Neural progenitor cell (in vitro differentiated cells): Measurements from ENCODE around the gene GLIS1. TPM values are rescaled to one million over a fixed set of nuclear protein-coding genes. Genes with fewer than 3 reads are reported as not detected.

ENCODE experiments used
- DNase-seq: peaks from one replicate; pipeline ENCODE4 v3.0.0-alpha.2; 2016; ENCODE audit warnings: low spot score
- H2AFZ ChIP-seq: fragments of 200-600 bp; sonication (generic); replicated peaks from 2 replicates; pipeline ENCODE4 v1.6.1; 2016; ENCODE audit warnings: antibody characterized with exemption
- H3F3A ChIP-seq: fragments of 200-600 bp; sonication (generic); 2 replicates; pipeline ENCODE4 v1.6.1; 2016; ENCODE audit warnings: antibody characterized with exemption, low read depth
- H3K27ac ChIP-seq: fragments of 200-600 bp; sonication (generic); 2 replicates; pipeline ENCODE4 v1.5.1; 2016; ENCODE audit warnings: mild to moderate bottlenecking
- H3K27me3 ChIP-seq: fragments of 200-600 bp; sonication (generic); 2 replicates; pipeline ENCODE4 v1.6.1; 2016; ENCODE audit warnings: mild to moderate bottlenecking, moderate library complexity
- H3K36me3 ChIP-seq: fragments of 200-600 bp; sonication (generic); 2 replicates; pipeline ENCODE4 v1.5.1; 2016
- H3K4me1 ChIP-seq: fragments of 200-600 bp; sonication (generic); 2 replicates; pipeline ENCODE4 v1.6.1; 2016; ENCODE audit warnings: mixed run types
- H3K4me2 ChIP-seq: fragments of 200-600 bp; sonication (generic); 2 replicates; pipeline ENCODE4 v1.6.1; 2016
- H3K4me3 ChIP-seq: fragments of 200-600 bp; sonication (generic); 2 replicates; pipeline ENCODE4 v1.5.1; 2016
- H3K79me2 ChIP-seq: fragments of 200-600 bp; sonication (generic); 2 replicates; pipeline ENCODE4 v1.6.1; 2016; ENCODE audit warnings: low read depth
- H3K9ac ChIP-seq: fragments of 200-600 bp; sonication (generic); 2 replicates; pipeline ENCODE4 v1.6.1; 2016
- H3K9me3 ChIP-seq: fragments of 200-600 bp; sonication (generic); 2 replicates; pipeline ENCODE4 v1.5.1; 2016; ENCODE audit warnings: low read depth
- H4K20me1 ChIP-seq: fragments of 200-600 bp; sonication (generic); 2 replicates; pipeline ENCODE4 v1.6.1; 2016; ENCODE audit warnings: low read depth
- H3K27ac Mint-ChIP-seq: 3 replicates; pipeline ENCODE4 v1.8.0; 2021; ENCODE audit warnings: mixed read lengths
- H3K27me3 Mint-ChIP-seq: 2 replicates; pipeline ENCODE4 v1.8.0; 2022; ENCODE audit warnings: low read depth, mild to moderate bottlenecking, inconsistent platforms, moderate library complexity, mixed read lengths; ENCODE audit not compliant: insufficient read depth
- H3K36me3 Mint-ChIP-seq: 3 replicates; pipeline ENCODE4 v1.8.0; 2021; ENCODE audit warnings: mixed read lengths
- H3K4me1 Mint-ChIP-seq: 3 replicates; pipeline ENCODE4 v1.8.0; 2021; ENCODE audit warnings: mixed read lengths
- H3K4me3 Mint-ChIP-seq: 3 replicates; pipeline ENCODE4 v1.8.0; 2021; ENCODE audit warnings: mild to moderate bottlenecking, moderate library complexity, mixed read lengths
- H3K9me3 Mint-ChIP-seq: 3 replicates; pipeline ENCODE4 v1.8.0; 2020; ENCODE audit warnings: mixed read lengths
- CTCF ChIP-seq: fragments of 200-600 bp; sonication (generic); IDR thresholded peaks from 2 replicates; pipeline ENCODE4 v1.5.1; 2017; ENCODE audit warnings: antibody characterized with exemption, mild to moderate bottlenecking
- EZH2 ChIP-seq: fragments of 200-600 bp; sonication (generic); IDR thresholded peaks from 2 replicates; pipeline ENCODE4 v1.6.1; 2017; ENCODE audit warnings: antibody characterized with exemption, mild to moderate bottlenecking, moderate library complexity
- EZH2phosphoT487 ChIP-seq: fragments of 200-600 bp; sonication (generic); IDR thresholded peaks from 2 replicates; pipeline ENCODE4 v1.6.1; 2017; ENCODE audit warnings: antibody characterized with exemption
- total RNA-seq: library from RNA; depleted of rRNA; stranded (reverse); fragments of >200 nt; gene quantifications from 2 replicates; pipeline ENCODE4 v1.2.3, GENCODE V29; 2015; ENCODE audit warnings: low replicate concordance

GLIS1 gene
- total RNA-seq, 1 donor from 2014 or later, result not detected

GRCh38 chr1:53483170-53483569 is 255.8 kb downstream of the GLIS1 start:
- peaks cover under 1% of the 10 kb centered on the region for H3K9me3 Mint-ChIP-seq
- no peak overlapping the region for H3K27ac ChIP-seq
- H3K4me3 Mint-ChIP-seq, result no peak overlapping the region
- no peak overlapping the region for H3K4me3 ChIP-seq
- H3K4me1 ChIP-seq, result no peaks in the 10 kb centered on the region
- H2AFZ ChIP-seq, result no peak overlapping the region
- H3K27me3 Mint-ChIP-seq, result peaks cover 10% of the 10 kb centered on the region
- H3K36me3 ChIP-seq, result no peaks in the 10 kb centered on the region
- no peaks in the 10 kb centered on the region for H3K36me3 Mint-ChIP-seq
- DNase-seq, result no peak
- H3F3A ChIP-seq, result no peaks in the 10 kb centered on the region
- H3K4me1 Mint-ChIP-seq, result peaks cover 6% of the 10 kb centered on the region
- H3K79me2 ChIP-seq, result no peaks in the 10 kb centered on the region
- TF ChIP-seq CTCF (no peak), EZH2phosphoT487 (no peak), EZH2 (no peak)
- no peak overlapping the region for H3K9ac ChIP-seq
- no peaks in the 10 kb centered on the region for H3K27me3 ChIP-seq
- H3K4me2 ChIP-seq, result no peak overlapping the region
- H3K27ac Mint-ChIP-seq, result no peak overlapping the region
- H4K20me1 ChIP-seq, result no peaks in the 10 kb centered on the region
- H3K9me3 ChIP-seq, result no peaks in the 10 kb centered on the region

GRCh38 chr1:53482441-53483153 is 256.4 kb downstream of the GLIS1 start:
- Mint-ChIP-seq H3K27ac (peak overlapping the region; percentile 74), H3K27me3 (peaks cover 10% of the 10 kb centered on the region), H3K36me3 (no peaks in the 10 kb centered on the region), H3K4me3 (no peak overlapping the region), H3K9me3 (no peaks in the 10 kb centered on the region), H3K4me1 (peaks cover 6% of the 10 kb centered on the region)
- Histone ChIP-seq H3K4me3 (no peak overlapping the region), H3K27ac (no peak overlapping the region), H2AFZ (no peak overlapping the region), H3K4me1 (no peaks in the 10 kb centered on the region), H3K36me3 (no peaks in the 10 kb centered on the region), H3K27me3 (no peaks in the 10 kb centered on the region), H3K9me3 (no peaks in the 10 kb centered on the region), H3K9ac (no peak overlapping the region), H3F3A (no peaks in the 10 kb centered on the region), H3K79me2 (no peaks in the 10 kb centered on the region), H4K20me1 (no peaks in the 10 kb centered on the region), H3K4me2 (no peak overlapping the region)
- TF ChIP-seq CTCF (no peak), EZH2phosphoT487 (no peak), EZH2 (no peak)
- no peak for DNase-seq

- no peaks in the 10 kb centered on the region for H4K20me1 ChIP-seq
- Mint-ChIP-seq H3K36me3 (no peaks in the 10 kb centered on the region), H3K9me3 (no peaks in the 10 kb centered on the region), H3K27me3 (peaks cover 12% of the 10 kb centered on the region), H3K27ac (no peak overlapping the region), H3K4me3 (no peak overlapping the region), H3K4me1 (peaks cover 6% of the 10 kb centered on the region)
- H2AFZ ChIP-seq, result no peak overlapping the region
- H3K36me3 ChIP-seq, result no peaks in the 10 kb centered on the region
- no peak for TF ChIP-seq CTCF
- TF ChIP-seq EZH2phosphoT487, result no peak
- TF ChIP-seq EZH2, result no peak
- H3K9ac ChIP-seq, result no peak overlapping the region
- no peaks in the 10 kb centered on the region for H3F3A ChIP-seq
- no peaks in the 10 kb centered on the region for H3K4me1 ChIP-seq
- no peaks in the 10 kb centered on the region for H3K9me3 ChIP-seq
- no peaks in the 10 kb centered on the region for H3K79me2 ChIP-seq
- DNase-seq, result no peak
- H3K4me3 ChIP-seq, result no peak overlapping the region
- no peaks in the 10 kb centered on the region for H3K27me3 ChIP-seq
- no peak overlapping the region for H3K27ac ChIP-seq
- H3K4me2 ChIP-seq, result no peak overlapping the region
Measured at GRCh38 chr1:53481456-53481855, 257.5 kb downstream of the GLIS1 start.
